ENCODE measurements around the gene SLC1A2.

Gene SLC1A2

DNA sequence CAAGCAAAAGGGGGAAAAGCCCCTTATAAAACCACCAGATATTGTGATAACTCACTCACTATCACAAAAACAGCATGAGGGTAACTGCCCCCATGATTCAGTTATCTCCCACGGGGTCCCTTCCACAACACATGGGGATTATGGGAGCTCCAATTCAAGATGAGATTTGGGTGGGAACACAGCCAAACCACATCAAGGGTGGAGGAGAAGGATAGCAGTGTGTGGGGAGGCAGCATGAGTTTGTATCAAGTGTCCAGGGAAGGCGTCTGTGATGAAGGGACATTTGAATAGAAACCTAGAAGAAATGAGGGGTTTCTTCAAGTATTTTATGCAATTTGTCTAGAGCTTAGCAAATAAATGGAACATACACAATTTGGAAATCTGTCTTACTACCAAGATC is 98.2 kb downstream of the SLC1A2 start:
- no peaks in the 10 kb centered on the region for H3K27me3 ChIP-seq (ENCODE audit: control insufficient read depth, insufficient read depth, low read length)
- H3K9me3 ChIP-seq (replicated peaks; ENCODE audit: low read length) = no peaks in the 10 kb centered on the region

DNA sequence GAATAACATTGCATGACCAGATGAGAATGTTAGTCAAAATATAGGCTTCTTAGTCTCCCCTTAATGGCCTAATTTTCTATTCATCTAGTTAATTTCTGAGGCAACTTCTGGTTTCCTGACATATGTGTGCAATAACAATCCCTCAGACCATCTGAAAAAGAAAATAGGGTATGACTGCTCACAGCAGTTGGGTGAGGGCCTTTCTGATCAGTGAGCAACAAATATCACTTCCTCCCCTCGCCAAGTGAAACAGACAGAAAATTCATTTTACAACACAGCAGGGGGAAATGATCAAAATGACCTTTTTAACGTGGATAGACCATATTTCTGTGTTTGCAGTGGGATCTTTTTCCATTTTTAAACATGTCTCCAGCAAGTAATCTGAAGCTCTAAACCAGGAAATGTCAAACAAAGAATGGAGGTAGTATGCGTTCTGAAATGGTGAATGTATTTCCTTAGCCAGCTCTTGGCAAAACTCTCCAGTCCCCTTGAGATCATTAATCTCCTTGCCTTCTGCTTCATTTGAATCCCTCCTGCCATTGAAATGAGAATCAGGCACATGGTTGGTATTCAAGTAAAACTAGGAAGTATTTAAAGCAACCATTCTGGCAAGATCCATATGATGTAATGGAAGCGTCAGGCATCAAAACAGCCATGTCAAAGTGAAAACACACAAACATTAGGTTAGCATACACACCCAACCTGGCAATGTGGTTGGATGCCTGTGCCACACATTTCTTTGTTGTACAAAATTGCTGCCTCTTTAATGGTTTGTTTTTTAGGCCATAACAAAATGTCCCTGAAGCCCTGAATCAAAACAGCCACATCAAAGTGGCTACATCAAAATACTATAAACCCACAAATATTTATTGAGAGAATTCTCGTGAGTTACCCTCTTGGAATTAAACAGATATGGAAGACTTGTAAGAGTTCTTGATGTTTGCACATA is 100.1 kb downstream of the SLC1A2 start:
- H3K36me3 ChIP-seq (ENCODE audit: insufficient read depth, low read length) = no peaks in the 10 kb centered on the region
- no peaks in the 10 kb centered on the region for H3K9me3 ChIP-seq (replicated peaks; ENCODE audit: low read length)
- no peak overlapping the region for H3K4me2 ChIP-seq (ENCODE audit: low read length)
- H3K9ac ChIP-seq (ENCODE audit: low read depth, low read length) = no peak overlapping the region
- no peaks in the 10 kb centered on the region for H3K27me3 ChIP-seq (ENCODE audit: control insufficient read depth, insufficient read depth, low read length)
- H3K4me1 ChIP-seq (ENCODE audit: control insufficient read depth, insufficient read depth, low read length) = peaks cover 29% of the 10 kb centered on the region
- H3K4me3 ChIP-seq (ENCODE audit: low read length) = no peak overlapping the region

More for the DNA sequence above, 98.2 kb downstream of the SLC1A2 start:
- Histone ChIP-seq H3K9ac (ENCODE audit: low read depth, low read length) (no peak overlapping the region), H3K4me2 (ENCODE audit: low read length) (no peak overlapping the region), H3K36me3 (ENCODE audit: insufficient read depth, low read length) (no peaks in the 10 kb centered on the region), H3K4me3 (ENCODE audit: low read length) (no peak overlapping the region), H3K4me1 (ENCODE audit: control insufficient read depth, insufficient read depth, low read length) (peaks cover 39% of the 10 kb centered on the region)

- Histone ChIP-seq H3K4me1 (ENCODE audit: control insufficient read depth, insufficient read depth, low read length) (peaks cover 20% of the 10 kb centered on the region), H3K9me3 (replicated peaks; ENCODE audit: low read length) (no peaks in the 10 kb centered on the region), H3K27me3 (ENCODE audit: control insufficient read depth, insufficient read depth, low read length) (no peaks in the 10 kb centered on the region), H3K36me3 (ENCODE audit: insufficient read depth, low read length) (no peaks in the 10 kb centered on the region), H3K4me2 (ENCODE audit: low read length) (no peak overlapping the region), H3K4me3 (ENCODE audit: low read length) (no peak overlapping the region), H3K9ac (ENCODE audit: low read depth, low read length) (no peak overlapping the region)
Measured at GRCh38 chr11:35318309-35318708, 101.0 kb downstream of the SLC1A2 start.

- peaks cover 9% of the 10 kb centered on the region for H3K4me1 ChIP-seq (ENCODE audit: control insufficient read depth, insufficient read depth, low read length)
Measured at GRCh38 chr11:35317253-35317652, 102.1 kb downstream of the SLC1A2 start.

GRCh38 chr11:35316161-35316560 is 103.2 kb downstream of the SLC1A2 start:
- H3K4me1 ChIP-seq (ENCODE audit: control insufficient read depth, insufficient read depth, low read length) = no peaks in the 10 kb centered on the region
- H3K36me3 ChIP-seq (ENCODE audit: insufficient read depth, low read length) = no peaks in the 10 kb centered on the region
- H3K9ac ChIP-seq (ENCODE audit: low read depth, low read length) = no peak overlapping the region
- no peaks in the 10 kb centered on the region for H3K27me3 ChIP-seq (ENCODE audit: control insufficient read depth, insufficient read depth, low read length)
- H3K9me3 ChIP-seq (replicated peaks; ENCODE audit: low read length) = no peaks in the 10 kb centered on the region
- H3K4me3 ChIP-seq (ENCODE audit: low read length) = no peak overlapping the region
- no peak overlapping the region for H3K4me2 ChIP-seq (ENCODE audit: low read length)

More at GRCh38 chr11:35317253-35317652, 102.1 kb downstream of the SLC1A2 start:
- Histone ChIP-seq H3K9ac (ENCODE audit: low read depth, low read length) (no peak overlapping the region), H3K4me2 (ENCODE audit: low read length) (no peak overlapping the region), H3K9me3 (replicated peaks; ENCODE audit: low read length) (no peaks in the 10 kb centered on the region), H3K36me3 (ENCODE audit: insufficient read depth, low read length) (no peaks in the 10 kb centered on the region), H3K4me3 (ENCODE audit: low read length) (no peak overlapping the region), H3K27me3 (ENCODE audit: control insufficient read depth, insufficient read depth, low read length) (no peaks in the 10 kb centered on the region)

DNA sequence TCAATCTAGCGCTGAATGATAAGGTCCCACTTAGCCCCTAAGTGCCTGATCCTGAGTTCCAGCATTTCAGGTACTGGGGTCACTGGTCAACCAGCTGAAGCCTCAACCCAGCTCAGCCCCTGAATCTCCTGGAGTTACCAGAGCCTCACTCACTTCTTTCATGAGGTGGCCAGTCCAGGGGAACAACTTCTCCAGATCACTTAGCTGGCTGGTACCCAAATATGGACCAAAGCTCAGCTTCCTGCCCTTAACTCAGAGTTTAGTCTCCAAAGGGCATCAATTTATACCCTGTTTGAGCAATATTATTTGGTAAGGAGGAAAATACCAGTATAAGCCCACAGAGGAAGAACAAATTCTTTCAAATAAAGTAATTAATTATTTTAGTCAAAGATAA is 105.6 kb downstream of the SLC1A2 start:
- no peaks in the 10 kb centered on the region for H3K9me3 ChIP-seq (replicated peaks; ENCODE audit: low read length)
- H3K4me3 ChIP-seq (ENCODE audit: low read length) = no peak overlapping the region
- H3K4me2 ChIP-seq (ENCODE audit: low read length) = no peak overlapping the region
- no peak overlapping the region for H3K9ac ChIP-seq (ENCODE audit: low read depth, low read length)
- no peaks in the 10 kb centered on the region for H3K4me1 ChIP-seq (ENCODE audit: control insufficient read depth, insufficient read depth, low read length)
- H3K36me3 ChIP-seq (ENCODE audit: insufficient read depth, low read length) = no peaks in the 10 kb centered on the region
- no peaks in the 10 kb centered on the region for H3K27me3 ChIP-seq (ENCODE audit: control insufficient read depth, insufficient read depth, low read length)

DNA sequence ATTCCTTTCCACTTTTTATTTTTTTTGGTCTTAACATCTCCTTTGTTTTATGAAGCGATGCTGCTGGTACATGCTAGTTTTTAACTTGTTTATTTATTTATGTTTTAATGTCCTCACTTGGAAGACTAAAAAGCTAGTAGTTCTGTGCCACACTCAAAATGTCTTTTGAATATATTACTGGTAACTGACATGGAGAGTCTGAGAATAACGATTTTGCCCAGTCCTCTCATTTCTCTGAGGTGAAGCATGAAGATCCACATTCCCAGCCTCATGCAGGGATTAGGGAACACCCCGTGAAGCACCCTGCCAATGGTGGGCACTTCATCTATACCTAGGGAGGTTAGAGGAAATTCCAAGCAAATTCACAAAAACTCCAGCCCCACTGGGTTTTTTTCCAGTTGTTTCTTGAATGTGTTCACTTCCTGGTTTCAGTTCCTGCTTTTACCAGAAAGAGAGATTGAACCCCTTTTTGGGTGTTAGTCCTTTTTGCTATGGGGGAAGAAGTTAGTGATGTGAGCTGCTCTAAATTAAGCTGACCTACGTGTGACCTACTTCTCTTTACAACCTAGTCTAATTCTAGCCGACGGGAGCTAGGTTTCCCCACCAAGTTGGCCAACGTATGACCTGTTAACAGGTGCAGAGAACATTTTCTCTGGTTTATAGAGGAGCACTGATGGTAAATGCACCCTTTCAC is 106.1 kb downstream of the SLC1A2 start:
- H3K9ac ChIP-seq (ENCODE audit: low read depth, low read length) = no peak overlapping the region
- no peaks in the 10 kb centered on the region for H3K36me3 ChIP-seq (ENCODE audit: insufficient read depth, low read length)
- no peak overlapping the region for H3K4me3 ChIP-seq (ENCODE audit: low read length)

GRCh38 chr11:35311331-35311730 is 108.0 kb downstream of the SLC1A2 start:
- no peaks in the 10 kb centered on the region for H3K27me3 ChIP-seq (ENCODE audit: control insufficient read depth, insufficient read depth, low read length)
- H3K4me3 ChIP-seq (ENCODE audit: low read length) = no peak overlapping the region
- H3K36me3 ChIP-seq (ENCODE audit: insufficient read depth, low read length) = no peaks in the 10 kb centered on the region
- H3K4me1 ChIP-seq (ENCODE audit: control insufficient read depth, insufficient read depth, low read length) = no peaks in the 10 kb centered on the region
- H3K9ac ChIP-seq (ENCODE audit: low read depth, low read length) = no peak overlapping the region
- no peak overlapping the region for H3K4me2 ChIP-seq (ENCODE audit: low read length)
- H3K9me3 ChIP-seq (replicated peaks; ENCODE audit: low read length) = no peaks in the 10 kb centered on the region

More for the DNA sequence above, 106.1 kb downstream of the SLC1A2 start:
- Histone ChIP-seq H3K9me3 (replicated peaks; ENCODE audit: low read length) (no peaks in the 10 kb centered on the region), H3K4me2 (ENCODE audit: low read length) (no peak overlapping the region), H3K4me1 (ENCODE audit: control insufficient read depth, insufficient read depth, low read length) (no peaks in the 10 kb centered on the region), H3K27me3 (ENCODE audit: control insufficient read depth, insufficient read depth, low read length) (no peaks in the 10 kb centered on the region)

GRCh38 chr11:35308157-35308556 is 111.2 kb downstream of the SLC1A2 start:
- H3K27me3 ChIP-seq (ENCODE audit: control insufficient read depth, insufficient read depth, low read length) = no peaks in the 10 kb centered on the region
- H3K4me3 ChIP-seq (ENCODE audit: low read length) = no peak overlapping the region
- no peaks in the 10 kb centered on the region for H3K9me3 ChIP-seq (replicated peaks; ENCODE audit: low read length)
- H3K4me1 ChIP-seq (ENCODE audit: control insufficient read depth, insufficient read depth, low read length) = peaks cover 12% of the 10 kb centered on the region
- no peaks in the 10 kb centered on the region for H3K36me3 ChIP-seq (ENCODE audit: insufficient read depth, low read length)
- H3K9ac ChIP-seq (ENCODE audit: low read depth, low read length) = no peak overlapping the region
- H3K4me2 ChIP-seq (ENCODE audit: low read length) = no peak overlapping the region

DNA sequence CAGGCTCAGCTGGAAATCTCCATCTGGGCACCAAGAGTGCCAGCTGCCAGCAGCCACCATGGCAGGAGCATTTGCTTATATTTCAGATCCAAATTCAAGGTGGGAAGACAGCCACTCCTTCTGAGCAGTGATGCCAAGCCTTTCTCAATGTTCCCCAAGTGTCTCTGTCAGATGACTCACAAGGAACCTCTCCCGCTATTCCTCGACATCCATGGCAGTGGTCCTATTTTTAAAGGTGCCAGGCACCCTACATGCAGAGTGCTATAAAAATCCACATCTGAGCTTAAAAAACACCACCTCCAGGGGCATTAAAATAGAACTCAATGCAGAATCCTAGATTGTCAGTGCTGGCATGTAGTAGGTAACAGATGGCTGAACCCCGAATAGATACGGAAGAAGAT is 112.1 kb downstream of the SLC1A2 start:
- Histone ChIP-seq H3K36me3 (ENCODE audit: insufficient read depth, low read length) (no peaks in the 10 kb centered on the region), H3K4me3 (ENCODE audit: low read length) (no peak overlapping the region), H3K9me3 (replicated peaks; ENCODE audit: low read length) (no peaks in the 10 kb centered on the region), H3K4me1 (ENCODE audit: control insufficient read depth, insufficient read depth, low read length) (peaks cover 12% of the 10 kb centered on the region), H3K27me3 (ENCODE audit: control insufficient read depth, insufficient read depth, low read length) (no peaks in the 10 kb centered on the region), H3K4me2 (ENCODE audit: low read length) (no peak overlapping the region), H3K9ac (ENCODE audit: low read depth, low read length) (no peak overlapping the region)

DNA sequence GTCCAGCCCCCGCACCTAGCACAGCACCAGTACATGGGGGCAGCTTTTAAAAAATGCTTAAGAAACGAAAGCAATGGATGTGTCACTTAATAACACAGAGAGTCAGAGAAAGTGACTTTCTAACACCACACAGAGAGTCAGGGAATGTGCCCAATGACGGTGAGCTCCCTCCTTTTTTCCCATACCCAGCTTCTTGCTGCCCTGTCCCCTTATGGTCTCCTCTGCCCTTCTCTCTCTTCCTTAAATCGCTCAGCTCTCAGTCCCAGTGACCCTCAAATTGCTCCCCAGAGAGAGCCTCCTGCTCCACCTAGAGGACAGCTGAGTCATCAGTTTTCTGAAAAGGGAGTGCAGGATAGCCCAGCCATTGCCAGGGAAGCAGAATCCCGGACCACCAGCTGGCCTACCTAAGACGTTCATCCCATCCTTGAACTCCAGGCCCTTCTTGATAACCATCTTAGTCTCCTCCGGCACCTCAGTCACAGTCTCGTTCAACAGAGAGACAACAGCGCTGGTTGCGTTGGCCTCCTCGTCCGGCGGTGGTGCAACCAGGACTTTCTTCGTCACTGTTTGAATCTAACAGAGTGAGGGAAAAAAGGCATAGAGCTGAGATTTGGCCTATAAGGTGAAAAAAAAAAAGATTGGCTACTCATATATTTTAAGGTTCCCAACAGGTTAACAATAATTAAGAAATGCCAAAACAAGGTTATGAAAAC is 113.5 kb downstream of the SLC1A2 start:
- no peaks in the 10 kb centered on the region for H3K36me3 ChIP-seq (ENCODE audit: insufficient read depth, low read length)
- peaks cover 12% of the 10 kb centered on the region for H3K4me1 ChIP-seq (ENCODE audit: control insufficient read depth, insufficient read depth, low read length)
- H3K9ac ChIP-seq (ENCODE audit: low read depth, low read length) = no peak overlapping the region
- H3K27me3 ChIP-seq (ENCODE audit: control insufficient read depth, insufficient read depth, low read length) = no peaks in the 10 kb centered on the region
- no peak overlapping the region for H3K4me2 ChIP-seq (ENCODE audit: low read length)
- no peaks in the 10 kb centered on the region for H3K9me3 ChIP-seq (replicated peaks; ENCODE audit: low read length)
- no peak overlapping the region for H3K4me3 ChIP-seq (ENCODE audit: low read length)
